Right lobe of liver (tissue), 6 donors: Measurements from ENCODE around the gene PATL1. TPM values are rescaled to one million over a fixed set of nuclear protein-coding genes. Genes with fewer than 3 reads are reported as not detected.

Experiments used
- ATAC-seq, 4 donors: fragments of 200-7000 bp; cut with Tn5 transposase; one replicate each; pipeline ENCODE4 v1.9.1; 2020; ENCODE audit warnings: mild to moderate bottlenecking in 4 of 4, moderate library complexity in 4 of 4
- DNase-seq, 3 donors: peaks; one replicate each; pipeline ENCODE4 v3.0.0-alpha.2; 2020
- H3K27ac ChIP-seq, 3 donors: fragments of 200-600 bp; one replicate each; pipeline ENCODE4 v1.8.0; 2022
- H3K27me3 ChIP-seq, 2 donors: fragments of 200-600 bp; one replicate each; pipeline ENCODE4 v1.8.0; 2022
- H3K36me3 ChIP-seq, 4 donors: fragments of 200-600 bp; sonication (generic) in 1 of 4; one replicate each; pipeline versions ENCODE4 v1.5.1 to v1.8.0; 2017 to 2022; ENCODE audit warnings: control low read depth in 1 of 4
- H3K4me1 ChIP-seq, 4 donors: fragments of 200-600 bp; sonication (generic) in 1 of 4; one replicate each; pipeline versions ENCODE4 v1.5.1 to v1.8.0; 2017 to 2022; ENCODE audit warnings: control low read depth in 1 of 4
- H3K4me3 ChIP-seq, 3 donors: fragments of 200-600 bp; one replicate each; pipeline ENCODE4 v1.8.0; 2022
- H3K9me3 ChIP-seq, 4 donors: fragments of 200-600 bp; sonication (generic) in 1 of 4; one replicate each; pipeline versions ENCODE4 v1.5.1 to v1.8.0; 2017 to 2022; ENCODE audit warnings: control low read depth in 1 of 4
- POLR2A ChIP-seq: fragments of 450-650 bp; IDR thresholded peaks from one replicate; pipeline ENCODE4 v1.6.1; 2017; ENCODE audit warnings: antibody characterized with exemption, mild to moderate bottlenecking
- WGBS: methylation state at CpG from one replicate; pipeline ENCODE4 v1.1.6; 2018; ENCODE audit warnings: low coverage, low lambda C conversion rate; ENCODE audit not compliant: insufficient coverage; ENCODE audit errors: missing lambda C conversion rate; 5-methylcytosine and 5-hydroxymethylcytosine counted together
- intact Hi-C, 2 donors: fragments of 100-400 bp; cut with DNase I; formaldehyde crosslinking; loops; one replicate each; pipeline versions ENCODE4 v1.11.2 to v1.14.1; 2022
- total RNA-seq, 6 experiments: library from RNA; depleted of rRNA in 2 of 6; stranded (reverse); fragments of >200 nt in 2 of 6; fragmentation: NEBNext Ultra II Directional in 3 of 6; extraction: Animal tissue kit (Norgen Biotek cat#: 25700) in 3 of 6; gene quantifications; one replicate each; pipeline versions ENCODE4 v1.1.0 to v1.2.4, GENCODE V29; 2016 to 2023
- TF ChIP-seq, protein P1 (sequence below), 4 donors: fragments of 200-600 bp in 3 of 4; fragments of 450-650 bp in 1 of 4; IDR thresholded peaks; one replicate each; pipeline versions ENCODE4 v1.5.1 to v1.8.0; 2016 to 2022; ENCODE audit warnings: antibody characterized with exemption in 4 of 4, mild to moderate bottlenecking in 2 of 4
- donor health status: DM: no; HTN: yes; CAD: no.
- donor health status: DM: no; HTN: no; CAD: no.
- donor health status: DM: no; HTN: no; CAD: no.
- donor health status: DM: no; HTN: yes; CAD: no.
- donor health status: DM: no; HTN: yes; CAD: no.

The PATL1 gene
- total RNA-seq, 6 experiments from 2014 or later, result 13.8 to 27.6 (median 21.1) TPM

DNA sequence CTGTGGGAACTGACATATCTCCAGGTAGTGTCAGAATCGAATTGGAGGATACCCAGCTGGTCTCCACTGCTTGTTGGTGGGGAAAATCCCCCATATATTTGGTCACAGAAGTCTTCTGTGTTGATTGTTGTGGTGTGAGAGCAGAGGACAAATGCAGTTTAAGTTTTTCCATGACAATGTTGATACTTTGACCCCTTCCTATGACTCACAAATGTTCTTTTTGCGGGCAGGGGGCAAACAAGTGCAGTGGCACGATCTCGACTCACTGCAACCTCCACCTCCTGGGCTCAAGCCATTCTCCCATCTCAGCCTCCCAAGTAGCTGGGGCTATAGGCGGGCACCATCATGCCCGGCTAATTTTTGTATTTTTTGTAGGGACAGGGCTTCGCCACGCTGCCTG lies 7.4 kb upstream of the PATL1 start:
- TF ChIP-seq, protein P1, sequence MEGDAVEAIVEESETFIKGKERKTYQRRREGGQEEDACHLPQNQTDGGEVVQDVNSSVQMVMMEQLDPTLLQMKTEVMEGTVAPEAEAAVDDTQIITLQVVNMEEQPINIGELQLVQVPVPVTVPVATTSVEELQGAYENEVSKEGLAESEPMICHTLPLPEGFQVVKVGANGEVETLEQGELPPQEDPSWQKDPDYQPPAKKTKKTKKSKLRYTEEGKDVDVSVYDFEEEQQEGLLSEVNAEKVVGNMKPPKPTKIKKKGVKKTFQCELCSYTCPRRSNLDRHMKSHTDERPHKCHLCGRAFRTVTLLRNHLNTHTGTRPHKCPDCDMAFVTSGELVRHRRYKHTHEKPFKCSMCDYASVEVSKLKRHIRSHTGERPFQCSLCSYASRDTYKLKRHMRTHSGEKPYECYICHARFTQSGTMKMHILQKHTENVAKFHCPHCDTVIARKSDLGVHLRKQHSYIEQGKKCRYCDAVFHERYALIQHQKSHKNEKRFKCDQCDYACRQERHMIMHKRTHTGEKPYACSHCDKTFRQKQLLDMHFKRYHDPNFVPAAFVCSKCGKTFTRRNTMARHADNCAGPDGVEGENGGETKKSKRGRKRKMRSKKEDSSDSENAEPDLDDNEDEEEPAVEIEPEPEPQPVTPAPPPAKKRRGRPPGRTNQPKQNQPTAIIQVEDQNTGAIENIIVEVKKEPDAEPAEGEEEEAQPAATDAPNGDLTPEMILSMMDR (IDR thresholded peaks at IDR 0.05), result no peak
- TF ChIP-seq POLR2A, result no peak
- no peaks in the 10 kb centered on the region for H3K36me3 ChIP-seq
- no peak overlapping the region for H3K4me3 ChIP-seq
- intact Hi-C loops, result no loop called here
- ATAC-seq (peak in 3 of 4 donors; percentile 21 to 57 (median 50)), DNase-seq (no peak)
- peaks cover 2 to 31% (median 10%) of the 10 kb centered on the region in 4 donors for H3K4me1 ChIP-seq
- peak overlapping the region in 2 of 3 donors; percentile 20 to 83 for H3K27ac ChIP-seq
- H3K9me3 ChIP-seq, result no peaks in the 10 kb centered on the region
- no peaks in the 10 kb centered on the region for H3K27me3 ChIP-seq
- 62% methylated on average over 7 of the region's 8 CpGs for WGBS

DNA sequence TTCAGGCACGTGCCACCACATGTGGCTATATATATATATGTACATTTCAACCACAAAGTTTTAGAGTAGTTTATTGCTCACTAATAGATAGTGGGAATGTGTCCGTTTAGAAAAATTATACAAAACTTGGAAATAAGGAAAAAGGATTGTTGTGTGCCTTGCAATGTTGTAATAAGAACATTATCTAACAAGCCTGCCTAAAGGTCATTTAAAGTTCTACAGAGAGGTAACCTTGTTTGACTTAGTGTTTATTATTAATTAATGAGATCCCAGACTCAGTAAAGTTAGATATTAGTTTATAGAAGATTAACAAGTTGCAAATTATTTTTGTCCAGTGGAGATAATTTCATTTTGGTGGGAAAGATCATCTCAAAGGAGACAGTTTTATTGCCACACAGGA lies 5.5 kb upstream of the PATL1 start:
- DNase-seq (no peak), ATAC-seq (peak; percentile 45 to 65 (median 50))
- Histone ChIP-seq H3K27ac (peak overlapping the region in 2 of 3 donors; percentile 48 to 83), H3K4me3 (peak overlapping the region; percentile 5 to 12 (median 10)), H3K9me3 (no peaks in the 10 kb centered on the region), H3K4me1 (peaks cover 2 to 40% (median 10%) of the 10 kb centered on the region in 4 donors), H3K36me3 (no peaks in the 10 kb centered on the region), H3K27me3 (no peaks in the 10 kb centered on the region)
- TF ChIP-seq, protein P1 (IDR thresholded peaks at IDR 0.05), result no peak
- no peak for TF ChIP-seq POLR2A
- intact Hi-C loops, result no loop called here
- WGBS, result 20% methylated on average over 2 of the region's 2 CpGs

DNA sequence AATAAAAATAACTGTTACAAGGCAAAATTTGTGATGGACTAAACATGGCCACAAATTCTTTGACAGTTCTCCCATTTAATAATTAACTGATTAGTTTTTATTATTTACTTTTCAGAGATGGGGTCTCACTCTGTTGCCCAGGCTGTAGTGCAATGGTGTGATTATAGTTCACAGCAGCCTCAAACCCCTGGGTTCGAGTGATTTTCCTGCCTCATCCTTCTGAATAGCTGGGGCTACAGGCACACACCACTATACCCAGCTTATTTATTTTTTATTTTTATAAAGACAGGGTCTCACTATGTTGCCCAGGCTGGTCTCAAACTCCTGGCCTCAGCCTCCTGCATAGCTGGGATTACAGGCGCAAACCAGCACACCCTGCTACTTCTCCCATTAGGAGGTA lies 4.5 kb upstream of the PATL1 start:
- no peaks in the 10 kb centered on the region for H3K27me3 ChIP-seq
- intact Hi-C loops, result no loop called here
- 76% methylated on average over 2 of the region's 2 CpGs for WGBS
- peak overlapping the region in 2 of 3 donors; percentile 48 to 83 for H3K27ac ChIP-seq
- no peak for ATAC-seq
- H3K9me3 ChIP-seq, result no peaks in the 10 kb centered on the region
- peaks cover 2 to 40% (median 10%) of the 10 kb centered on the region in 4 donors for H3K4me1 ChIP-seq
- no peak for DNase-seq
- H3K36me3 ChIP-seq, result no peaks in the 10 kb centered on the region
- TF ChIP-seq POLR2A, result no peak
- TF ChIP-seq, protein P1 (IDR thresholded peaks at IDR 0.05), result no peak
- H3K4me3 ChIP-seq, result no peak overlapping the region

DNA sequence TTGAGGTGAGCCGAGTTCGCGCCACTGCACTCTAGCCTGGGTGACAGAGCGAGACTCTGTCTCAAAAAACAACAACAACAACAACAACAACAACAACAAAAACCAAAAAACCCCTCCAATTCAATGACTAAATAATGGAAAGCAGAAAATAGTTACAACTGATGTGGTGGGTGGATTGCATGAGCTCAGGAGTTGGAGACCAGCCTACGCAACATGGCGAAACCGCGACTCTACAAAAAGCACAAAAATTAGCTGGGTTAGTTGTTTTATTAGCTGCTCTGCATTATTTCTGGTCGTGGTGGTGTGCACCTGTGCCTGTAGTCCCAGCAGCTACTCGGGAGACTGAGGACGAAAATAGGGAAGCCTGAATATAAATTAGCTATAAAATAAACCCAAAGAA lies 2.6 kb upstream of the PATL1 start:
- H3K36me3 ChIP-seq, result peaks cover 0 to 4% (median 1%) of the 10 kb centered on the region in 4 donors
- peak overlapping the region in 2 of 3 donors; percentile 95 to 98 for H3K27ac ChIP-seq
- DNase-seq (no peak), ATAC-seq (no peak)
- intact Hi-C loops, result no loop called here
- H3K9me3 ChIP-seq, result no peaks in the 10 kb centered on the region
- no peak overlapping the region for H3K4me3 ChIP-seq
- WGBS, result 89% methylated on average over 7 of the region's 11 CpGs
- H3K27me3 ChIP-seq, result no peaks in the 10 kb centered on the region
- no peak for TF ChIP-seq POLR2A
- TF ChIP-seq, protein P1 (IDR thresholded peaks at IDR 0.05), result no peak
- peaks cover 2 to 54% (median 19%) of the 10 kb centered on the region in 4 donors for H3K4me1 ChIP-seq
